Lung (tissue), 12 donors: ENCODE results near the gene TDRD5. TPM values are rescaled to one million over a fixed set of nuclear protein-coding genes. Genes with fewer than 3 reads are reported as not detected.

Experiments used
- ATAC-seq: fragments of 200-7000 bp; cut with Tn5 transposase; one replicate; pipeline ENCODE4 v1.9.1; 2020; ENCODE audit warnings: moderate number of reproducible peaks; ENCODE audit not compliant: insufficient read depth, low FRiP score
- DNase-seq, 3 donors: peaks; one replicate each; pipeline ENCODE4 v3.0.0-alpha.2; 2013 to 2017
- H3K27ac ChIP-seq, 2 donors: one replicate each; pipeline ENCODE4 v1.5.1; 2013; ENCODE audit warnings: mild to moderate bottlenecking in 2 of 2, moderate library complexity in 2 of 2, control low read depth in 1 of 2, inconsistent platforms in 1 of 2, low read depth in 1 of 2, low read length in 1 of 2
- H3K27me3 ChIP-seq, 3 donors: one replicate each; pipeline ENCODE4 v1.5.1; 2013; ENCODE audit warnings: low read length in 2 of 3; ENCODE audit not compliant: control insufficient read depth in 3 of 3, insufficient read depth in 3 of 3
- H3K36me3 ChIP-seq, 4 donors: one replicate each; pipeline ENCODE4 v1.5.1; 2013; ENCODE audit warnings: low read length in 4 of 4, mild to moderate bottlenecking in 1 of 4, moderate library complexity in 1 of 4; ENCODE audit not compliant: control insufficient read depth in 4 of 4, insufficient read depth in 4 of 4
- H3K4me1 ChIP-seq, 5 donors: one replicate each; pipeline ENCODE4 v1.5.1; 2013; ENCODE audit warnings: low read length in 5 of 5, mild to moderate bottlenecking in 2 of 5, moderate library complexity in 1 of 5; ENCODE audit not compliant: control insufficient read depth in 5 of 5, insufficient read depth in 5 of 5
- H3K4me3 ChIP-seq: one replicate; pipeline ENCODE4 v1.5.1; 2013; ENCODE audit warnings: mild to moderate bottlenecking, control low read depth, moderate library complexity
- H3K9ac ChIP-seq, 2 donors: one replicate each; pipeline ENCODE4 v1.5.1; 2013; ENCODE audit warnings: low read length in 2 of 2, control low read depth in 1 of 2; ENCODE audit not compliant: insufficient read depth in 1 of 2
- H3K9me3 ChIP-seq, 4 donors: one replicate each; pipeline ENCODE4 v1.5.1; 2013; ENCODE audit warnings: low read length in 3 of 4, mild to moderate bottlenecking in 1 of 4, moderate library complexity in 1 of 4; ENCODE audit not compliant: control insufficient read depth in 4 of 4, insufficient read depth in 3 of 4
- WGBS, 2 donors: extraction: QIAGEN DNeasy Blood & Tissue Kit; methylation state at CpG; one replicate each; pipeline ENCODE4 v1.1.7; 2013; 5-methylcytosine and 5-hydroxymethylcytosine counted together
- polyA plus RNA-seq, 2 donors: library from polyadenylated mRNA; stranded (reverse); fragments of 200-250 nt; gene quantifications; one replicate each; pipeline ENCODE4 v1.2.1, GENCODE V29; 2013
- total RNA-seq, 2 donors: library from RNA; depleted of rRNA in 1 of 2; stranded (reverse); fragments of >200 nt in 1 of 2; gene quantifications; one replicate each; pipeline ENCODE4 v1.2.1, GENCODE V29; 2014 to 2021
- TF ChIP-seq, protein P1 (sequence below): IDR thresholded peaks from 2 replicates; pipeline ENCODE4 v1.5.1; 2012; ENCODE audit warnings: mild to moderate bottlenecking; ENCODE audit errors: control extremely low read depth, extremely low read depth
- donor health status: control.
- donor health status: control.
- donor health status: Bipolar disorder and iron deficiency.
- donor health status: healthy.
- donor health status: DM: yes; HTN: yes; CAD: no.

TDRD5 gene
- total and polyA plus RNA-seq, 4 donors: 0.05 to 0.37 (median 0.15) TPM

DNA sequence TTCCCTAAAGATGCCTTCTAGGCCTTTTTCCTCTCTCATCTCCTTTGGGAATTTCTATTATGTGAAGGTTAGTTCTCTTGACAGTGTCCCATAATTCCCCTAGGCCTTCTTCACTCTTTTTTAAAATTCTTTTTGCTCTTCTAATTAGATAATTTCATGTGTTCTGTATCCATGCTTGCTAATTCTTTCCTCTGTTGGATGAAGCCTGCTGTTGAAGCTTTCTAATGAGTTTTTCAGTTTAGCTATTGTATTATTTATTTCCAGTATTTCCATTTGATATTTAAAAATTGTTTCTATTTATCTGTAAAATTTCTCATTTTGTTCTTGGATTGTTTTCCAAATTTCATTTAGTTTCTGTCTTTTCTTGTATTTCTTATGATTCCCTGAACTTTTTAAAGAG, 123.0 kb downstream of the TDRD5 start:
- ATAC-seq: no peak
- DNase-seq: no peak
- Histone ChIP-seq H3K9me3 (peaks cover 0 to 20% (median 3%) of the 10 kb centered on the region in 4 donors), H3K4me3 (no peak overlapping the region), H3K36me3 (no peaks in the 10 kb centered on the region), H3K27ac (no peak overlapping the region), H3K4me1 (peaks cover 0 to 6% (median 0%) of the 10 kb centered on the region in 5 donors), H3K27me3 (no peaks in the 10 kb centered on the region), H3K9ac (no peak overlapping the region)
- TF ChIP-seq, protein P1, sequence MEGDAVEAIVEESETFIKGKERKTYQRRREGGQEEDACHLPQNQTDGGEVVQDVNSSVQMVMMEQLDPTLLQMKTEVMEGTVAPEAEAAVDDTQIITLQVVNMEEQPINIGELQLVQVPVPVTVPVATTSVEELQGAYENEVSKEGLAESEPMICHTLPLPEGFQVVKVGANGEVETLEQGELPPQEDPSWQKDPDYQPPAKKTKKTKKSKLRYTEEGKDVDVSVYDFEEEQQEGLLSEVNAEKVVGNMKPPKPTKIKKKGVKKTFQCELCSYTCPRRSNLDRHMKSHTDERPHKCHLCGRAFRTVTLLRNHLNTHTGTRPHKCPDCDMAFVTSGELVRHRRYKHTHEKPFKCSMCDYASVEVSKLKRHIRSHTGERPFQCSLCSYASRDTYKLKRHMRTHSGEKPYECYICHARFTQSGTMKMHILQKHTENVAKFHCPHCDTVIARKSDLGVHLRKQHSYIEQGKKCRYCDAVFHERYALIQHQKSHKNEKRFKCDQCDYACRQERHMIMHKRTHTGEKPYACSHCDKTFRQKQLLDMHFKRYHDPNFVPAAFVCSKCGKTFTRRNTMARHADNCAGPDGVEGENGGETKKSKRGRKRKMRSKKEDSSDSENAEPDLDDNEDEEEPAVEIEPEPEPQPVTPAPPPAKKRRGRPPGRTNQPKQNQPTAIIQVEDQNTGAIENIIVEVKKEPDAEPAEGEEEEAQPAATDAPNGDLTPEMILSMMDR: no peak

DNA sequence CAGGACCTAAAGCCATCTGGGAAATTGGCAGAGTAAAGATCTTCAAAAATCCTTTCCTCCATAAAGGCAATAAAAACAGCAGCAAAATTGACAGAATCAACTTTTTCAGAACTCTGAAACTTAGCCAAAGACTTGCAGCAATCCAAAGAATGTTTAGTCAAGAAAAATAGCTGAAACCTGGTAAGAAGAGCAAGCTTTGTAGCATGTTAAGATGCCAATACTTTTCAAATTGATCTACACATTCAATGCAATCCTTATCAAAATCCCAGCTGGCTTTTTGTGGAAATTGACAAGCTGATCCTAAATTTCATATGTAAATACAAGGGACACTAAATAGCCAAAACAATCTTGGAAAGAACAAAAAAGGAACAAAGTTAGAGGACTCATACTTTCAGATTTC, 127.6 kb downstream of the TDRD5 start:
- Histone ChIP-seq H3K9ac (no peak overlapping the region), H3K4me1 (no peaks in the 10 kb centered on the region), H3K27ac (no peak overlapping the region), H3K27me3 (no peaks in the 10 kb centered on the region), H3K36me3 (no peaks in the 10 kb centered on the region), H3K4me3 (no peak overlapping the region), H3K9me3 (peaks cover 0 to 29% (median 6%) of the 10 kb centered on the region in 4 donors)
- no peak for DNase-seq
- no peak for ATAC-seq
- TF ChIP-seq, protein P1: no peak

DNA sequence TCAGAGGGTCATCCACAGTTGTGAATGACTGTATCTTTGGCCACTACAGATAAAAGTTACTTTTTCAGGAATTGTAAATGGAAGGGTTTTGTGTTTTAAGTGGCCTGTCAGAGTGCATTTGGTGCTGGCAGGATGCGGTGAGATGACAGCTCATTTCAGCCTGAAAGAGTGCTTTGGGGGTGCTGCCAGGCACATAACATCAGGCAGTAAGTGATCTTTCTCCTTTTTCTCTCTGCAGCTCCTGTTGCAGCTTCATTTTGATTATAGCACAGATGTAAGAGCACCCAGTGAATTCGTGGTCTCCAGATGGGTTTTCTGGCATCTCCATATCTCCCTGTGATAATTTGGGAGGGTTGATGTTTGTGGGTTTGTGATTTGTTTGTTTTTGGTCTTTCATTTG, 136.6 kb downstream of the TDRD5 start:
- TF ChIP-seq, protein P1: no peak
- no peak overlapping the region for H3K9ac ChIP-seq
- H3K27me3 ChIP-seq: peaks cover 0 to 29% (median 0%) of the 10 kb centered on the region in 3 donors
- ATAC-seq: no peak
- H3K4me3 ChIP-seq: no peak overlapping the region
- no peak overlapping the region for H3K27ac ChIP-seq
- no peak for DNase-seq
- no peaks in the 10 kb centered on the region for H3K9me3 ChIP-seq
- 52 to 75% methylated on average over 2 of the region's 2 CpGs for WGBS, 2 donors
- H3K4me1 ChIP-seq: peaks cover 0 to 6% (median 0%) of the 10 kb centered on the region in 5 donors
- no peaks in the 10 kb centered on the region for H3K36me3 ChIP-seq

DNA sequence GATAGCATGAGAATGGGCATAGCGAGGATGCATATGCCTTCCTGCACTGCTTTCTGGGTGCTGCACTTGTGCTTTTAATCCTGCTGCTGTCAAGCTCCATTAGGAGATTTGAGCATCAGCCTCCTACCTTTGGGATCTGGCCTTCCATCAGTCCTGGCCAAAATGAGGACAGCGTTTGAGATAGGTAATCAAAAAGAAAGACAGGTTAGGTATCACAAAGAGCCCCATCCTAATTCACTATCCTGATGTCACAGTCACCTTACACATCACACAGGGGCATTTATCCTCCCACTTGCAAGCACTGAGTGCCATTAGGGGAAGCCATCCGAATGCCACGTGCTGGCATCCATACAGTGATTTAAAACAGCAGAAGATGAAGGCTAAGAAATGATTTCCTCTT, 138.2 kb downstream of the TDRD5 start:
- H3K36me3 ChIP-seq: no peaks in the 10 kb centered on the region
- no peak for ATAC-seq
- TF ChIP-seq, protein P1: no peak

More for the DNA sequence above, 138.2 kb downstream of the TDRD5 start:
- Histone ChIP-seq H3K4me1 (peaks cover 0 to 6% (median 0%) of the 10 kb centered on the region in 5 donors), H3K27ac (no peak overlapping the region), H3K9me3 (no peaks in the 10 kb centered on the region), H3K4me3 (no peak overlapping the region), H3K27me3 (peaks cover 0 to 29% (median 0%) of the 10 kb centered on the region in 3 donors), H3K9ac (no peak overlapping the region)
- WGBS, 2 donors: 86 to 90% methylated on average over 4 of the region's 4 CpGs
- DNase-seq: no peak
